C4-2B (cell line): Measurements from ENCODE around the gene HERC4.

ENCODE experiments used
- CTCF ChIP-seq: fragments of 450-650 bp; conservative IDR thresholded peaks from 2 replicates; pipeline ENCODE4 v1.5.1; 2017; ENCODE audit warnings: mild to moderate bottlenecking
- ZFX ChIP-seq: fragments of 450-650 bp; IDR thresholded peaks from 2 replicates; pipeline ENCODE4 v1.6.1; 2017

- TF ChIP-seq CTCF: no peak
- no peak for TF ChIP-seq ZFX
Measured at GRCh38 chr10:68053553-68053952, 21.5 kb downstream of the HERC4 start.
